K562 (cell line): Measurements from ENCODE around the gene CRTAP. TPM values are rescaled to one million over a fixed set of nuclear protein-coding genes. Genes with fewer than 3 reads are reported as not detected.

Experiments used
- ATAC-seq: fragments of 200-7000 bp; cut with Tn5 transposase; 3 replicates; pipeline ENCODE4 v1.9.1; 2020; ENCODE audit warnings: moderate library complexity
- BruUV-seq: library from RNA; stranded (reverse); fragments of 400-500 nt; replicated peaks from 2 replicates; lab custom pipeline; 2021; lab: Mats Ljungman, UMichigan
- CTCF ChIA-PET: fragments of 300-600 bp; formaldehyde crosslinking; extraction: SDS; loops from one replicate; lab custom pipeline; 2021; ENCODE audit warnings: low intra/inter-chr PET ratio; lab: Yijun Ruan, JAX
- POLR2A ChIA-PET: fragments of 300-600, 350-650 bp; sonication (Branson Sonifier 250); formaldehyde crosslinking; extraction: SDS; loops from one replicate; lab custom pipeline; 2021; ENCODE audit warnings: antibody characterized with exemption, inconsistent platforms; lab: Yijun Ruan, JAX
- DNase-seq, 4 experiments: peaks; one replicate each; pipeline versions ENCODE4 v3.0.0 to v3.0.0-alpha.2; 2011 to 2018; ENCODE audit warnings: low spot score in 3 of 4, mixed read lengths in 3 of 4; ENCODE audit errors: extremely low read depth in 1 of 4
- FAIRE-seq: peaks from 2 replicates; lab custom pipeline; 2011; peaks lifted over from hg19 to GRCh38; lab: Jason Lieb, UNC
- H2AFZ ChIP-seq: 2 replicates; pipeline ENCODE4 v1.6.0; 2011; ENCODE audit warnings: low read depth, low read length, control low read depth, inconsistent platforms
- H3K27ac ChIP-seq: fragments of 200-600 bp; 3 replicates; pipeline ENCODE4 v1.8.0; 2011; ENCODE audit warnings: low read depth, mild to moderate bottlenecking, control low read depth, inconsistent platforms, low read length, moderate library complexity, mixed read lengths; ENCODE audit errors: extremely low read depth
- H3K27me3 ChIP-seq, 2 experiments: fragments of 300-600 bp in 1 of 2; 2 replicates in 1 of 2; 3 replicates in 1 of 2; pipeline versions ENCODE4 v1.6.0 to v1.8.0; 2011; ENCODE audit warnings: inconsistent platforms in 2 of 2, low read length in 2 of 2, mild to moderate bottlenecking in 1 of 2, mixed read lengths in 1 of 2, moderate library complexity in 1 of 2; ENCODE audit not compliant: control insufficient read depth in 2 of 2, insufficient read depth in 2 of 2
- H3K36me3 ChIP-seq: fragments of 300-600 bp; 3 replicates; pipeline ENCODE4 v1.8.0; 2011; ENCODE audit warnings: mild to moderate bottlenecking, low read length, inconsistent platforms; ENCODE audit not compliant: control insufficient read depth, insufficient read depth
- H3K4me1 ChIP-seq, 2 experiments: fragments of 200-600 bp in 1 of 2; replicated peaks in 1 of 2; 2 replicates in 1 of 2; 3 replicates in 1 of 2; pipeline versions ENCODE4 v1.5.1 to v1.8.0; 2011; ENCODE audit warnings: inconsistent platforms in 2 of 2, low read length in 2 of 2, mild to moderate bottlenecking in 1 of 2, mixed read lengths in 1 of 2, moderate library complexity in 1 of 2; ENCODE audit not compliant: control insufficient read depth in 2 of 2, insufficient read depth in 2 of 2
- H3K4me2 ChIP-seq: 2 replicates; pipeline ENCODE4 v1.6.1; 2011; ENCODE audit warnings: low read length, control low read depth, inconsistent platforms, mixed read lengths; ENCODE audit not compliant: insufficient read depth
- H3K4me3 ChIP-seq: fragments of 200-600 bp; sonication (generic), shearing (Covaris generic); 2 replicates; pipeline ENCODE4 v1.5.1; 2016; ENCODE audit warnings: control low read depth, inconsistent platforms
- H3K79me2 ChIP-seq: fragments of 200-600 bp; 3 replicates; pipeline ENCODE4 v1.8.0; 2011; ENCODE audit warnings: low read length, inconsistent platforms; ENCODE audit not compliant: control insufficient read depth, insufficient read depth
- H3K9ac ChIP-seq, 2 experiments: 2 replicates each; pipeline versions ENCODE4 v1.6.0 to v1.6.1; 2011; ENCODE audit warnings: low read depth in 2 of 2, low read length in 2 of 2, control low read depth in 1 of 2, inconsistent platforms in 1 of 2, mild to moderate bottlenecking in 1 of 2, mixed read lengths in 1 of 2; ENCODE audit not compliant: insufficient read depth in 1 of 2
- H3K9me1 ChIP-seq: one replicate; pipeline ENCODE4 v1.6.0; 2011; ENCODE audit warnings: inconsistent platforms, mild to moderate bottlenecking, low read length, moderate library complexity; ENCODE audit not compliant: control insufficient read depth, insufficient read depth
- H3K9me3 ChIP-seq: replicated peaks from 2 replicates; pipeline ENCODE4 v1.5.1; 2011; ENCODE audit warnings: low read depth, low read length, inconsistent platforms; ENCODE audit not compliant: control insufficient read depth, insufficient read depth
- H4K20me1 ChIP-seq: replicated peaks from 2 replicates; pipeline ENCODE4 v1.6.1; 2011; ENCODE audit warnings: low read length, inconsistent platforms, mixed read lengths; ENCODE audit not compliant: control insufficient read depth, insufficient read depth
- CCNT2 ChIP-seq: IDR thresholded peaks from 2 replicates; pipeline ENCODE4 v1.6.1; 2011; ENCODE audit warnings: borderline replicate concordance, low read depth, mild to moderate bottlenecking, moderate library complexity, mixed read lengths, low read length; ENCODE audit not compliant: insufficient read length; ENCODE audit errors: extremely low read depth
- CEBPB ChIP-seq: fragments of 450-650 bp; IDR thresholded peaks from 2 replicates; pipeline ENCODE4 v1.6.1; 2016; ENCODE audit warnings: missing genetic modification characterization, missing compliant biosample characterization
- E2F6 ChIP-seq, 2 experiments: IDR thresholded peaks; 2 replicates each; pipeline ENCODE4 v1.6.1; 2011; ENCODE audit warnings: borderline replicate concordance in 1 of 2, control low read depth in 1 of 2, low read depth in 1 of 2, low read length in 1 of 2, mild to moderate bottlenecking in 1 of 2, mixed read lengths in 1 of 2, moderate library complexity in 1 of 2; ENCODE audit not compliant: insufficient read depth in 1 of 2, insufficient read length in 1 of 2, poor library complexity in 1 of 2, severe bottlenecking in 1 of 2; ENCODE audit errors: extremely low read depth in 1 of 2
- FOXJ2 ChIP-seq: fragments of 200-800 bp; sonication (Bioruptor generic); IDR thresholded peaks from 2 replicates; pipeline ENCODE4 v1.6.1; 2016; ENCODE audit warnings: missing genetic modification characterization, missing compliant biosample characterization
- GTF2E2 ChIP-seq: fragments of 200-800 bp; sonication (Bioruptor generic); IDR thresholded peaks from 2 replicates; pipeline ENCODE4 v1.6.1; 2016; ENCODE audit warnings: missing genetic modification characterization, missing compliant biosample characterization
- ILK ChIP-seq: fragments of 450-650 bp; IDR thresholded peaks from 2 replicates; pipeline ENCODE4 v1.6.1; 2016; ENCODE audit warnings: missing genetic modification characterization, low read depth, mild to moderate bottlenecking, missing compliant biosample characterization, moderate library complexity, borderline replicate concordance
- NONO ChIP-seq, 2 experiments: fragments of 200-400 bp in 1 of 2; fragments of 450-650 bp in 1 of 2; formaldehyde crosslinking in 1 of 2; IDR thresholded peaks; 2 replicates each; pipeline ENCODE4 v1.6.1; 2017; ENCODE audit warnings: low read depth in 2 of 2, mild to moderate bottlenecking in 2 of 2, moderate library complexity in 2 of 2, low read length in 1 of 2
- RFX1 ChIP-seq: fragments of 450-650 bp; IDR thresholded peaks from 2 replicates; pipeline ENCODE4 v1.6.1; 2016; ENCODE audit warnings: mild to moderate bottlenecking, moderate library complexity
- SOX6 ChIP-seq: fragments of 450-650 bp; IDR thresholded peaks from 2 replicates; pipeline ENCODE4 v1.6.1; 2014; ENCODE audit warnings: mild to moderate bottlenecking
- SUPT5H ChIP-seq: fragments of 450-650 bp; IDR thresholded peaks from 2 replicates; pipeline ENCODE4 v1.6.1; 2016
- THRB ChIP-seq: fragments of 450-650 bp; formaldehyde crosslinking; conservative IDR thresholded peaks from 2 replicates; pipeline ENCODE4 v1.4.0; 2022; ENCODE audit warnings: mild to moderate bottlenecking, missing genetic modification characterization
- XRCC3 ChIP-seq: fragments of 450-650 bp; IDR thresholded peaks from 2 replicates; pipeline ENCODE4 v1.6.1; 2017; ENCODE audit warnings: mild to moderate bottlenecking, moderate library complexity
- XRCC4 ChIP-seq: IDR thresholded peaks from one replicate; pipeline ENCODE4 v1.6.1; 2011; ENCODE audit not compliant: insufficient read depth, insufficient read length; ENCODE audit errors: extremely low read depth
- ZNF24 ChIP-seq: fragments of 450-650 bp; IDR thresholded peaks from 2 replicates; pipeline ENCODE4 v1.6.1; 2016
- WGBS: fragments of 100-300 bp; shearing (Covaris generic); methylation state at CpG from one replicate; pipeline ENCODE4 v1.1.6; 2016; ENCODE audit warnings: low coverage, mixed read lengths; ENCODE audit not compliant: insufficient coverage; ENCODE audit errors: missing lambda C conversion rate; 5-methylcytosine and 5-hydroxymethylcytosine counted together
- in situ Hi-C: fragments of 300-500 bp; cut with MboI; formaldehyde crosslinking; loops from 4 replicates; pipeline ENCODE4 v1.15.0; 2018; ENCODE audit warnings: inconsistent platforms, mixed read lengths
- intact Hi-C: fragments of 100-400 bp; cut with micrococcal nuclease; formaldehyde crosslinking; loops from 2 replicates; pipeline ENCODE4 v1.14.2; 2022
- polyA plus RNA-seq, 8 experiments: library from polyadenylated mRNA; depleted of rRNA in 4 of 8; stranded (reverse) in 5 of 8; unstranded in 3 of 8; fragments of >200 nt; fragmentation: Nextera tagmentation in 2 of 8; fragmentation: Illumina TruSeq in 1 of 8; extraction: Ambion mirVana in 2 of 8; extraction: Trizol in 1 of 8; gene quantifications; 2 replicates each; pipeline versions ENCODE4 v1.2.1 to v1.2.3, GENCODE V29; 2011 to 2014; ENCODE audit warnings: inconsistent platforms in 1 of 8, missing spikeins in 1 of 8
- total RNA-seq, 7 experiments: library from RNA; depleted of rRNA in 6 of 7; stranded (reverse); fragments of >200 nt in 6 of 7; fragmentation: Illumina TruSeq in 2 of 7; extraction: Trizol in 2 of 7; gene quantifications; 2 replicates each; pipeline versions ENCODE4 v1.2.1 to v1.2.3, GENCODE V29; 2011 to 2021; ENCODE audit warnings: low replicate concordance in 1 of 7

The CRTAP gene
- total and polyA plus RNA-seq, 9 of the 15 experiments (the other 6 are each of a cell fraction or from before 2014, with no cell fraction given) = 10.0 to 121 (median 53.0) TPM

- in situ Hi-C loops = no loop called here
- Histone ChIP-seq H3K27me3 (peaks cover 5% of the 10 kb centered on the region in 2 experiments; a peak in 2 of 5 replicates), H3K4me2 (no peak overlapping the region), H3K9me1 (no peaks in the 10 kb centered on the region), H3K36me3 (no peaks in the 10 kb centered on the region), H3K9ac (no peak overlapping the region), H2AFZ (no peak overlapping the region), H4K20me1 (no peaks in the 10 kb centered on the region), H3K4me3 (no peak overlapping the region), H3K79me2 (no peaks in the 10 kb centered on the region), H3K9me3 (no peaks in the 10 kb centered on the region), H3K4me1 (no peaks in the 10 kb centered on the region), H3K27ac (no peak overlapping the region)
- ATAC-seq (no peak), DNase-seq (no peak), FAIRE-seq (no peak)
- ChIA-PET POLR2A (interaction anchor here (0.7 to 1.8 kb wide), 3 partner anchors 9 to 36 kb away, joined by 5 to 7 read pairs (median 5); no protein-coding TSS in a partner anchor), CTCF (no interaction called here)
- 7% methylated on average over 1 of the region's 1 CpG for WGBS
- TF ChIP-seq CCNT2 (no peak), CEBPB (no peak), XRCC3 (no peak), FOXJ2 (tag) (peak; percentile 30; the same call in 1 of the 2 replicates), ZNF24 (no peak), SUPT5H (no peak), ILK (tag) (no peak), XRCC4 (no peak), RFX1 (peak; percentile 22; the same call in 1 of the 2 replicates), THRB (CRISPR knock-in tag) (no peak), E2F6 (IDR thresholded peaks at IDR 0.05; ENCODE audit: borderline replicate concordance in 1 of 2, extremely low read depth in 1 of 2, insufficient read depth in 1 of 2, insufficient read length in 1 of 2, low read depth in 1 of 2, low read length in 1 of 2, poor library complexity in 1 of 2, severe bottlenecking in 1 of 2) (no peak), GTF2E2 (tag) (no peak), SOX6 (no peak), NONO (IDR thresholded peaks at IDR 0.05; ENCODE audit: low read depth in 2 of 2, low read length in 1 of 2) (no peak)
- no TSS peak for BruUV-seq
- intact Hi-C loops = no loop called here
Observed at GRCh38 chr3:33194303-33194702, 80.5 kb downstream of the CRTAP start.
